HG02943 (cell line): Measurements from ENCODE around the gene SH3BGR.

Experiments
- ATAC-seq: cut with Tn5 transposase; IDR thresholded peaks from one replicate; pipeline ENCODE4 v1.9.1; 2021; ENCODE audit warnings: mild to moderate bottlenecking, low read depth, moderate library complexity; ENCODE audit not compliant: unreplicated experiment

The SH3BGR gene

GRCh38 chr21:39454949-39455668 is 3.3 kb downstream of the SH3BGR start:
- no peak for ATAC-seq

- no peak for ATAC-seq
Measured at GRCh38 chr21:39456665-39457064, 4.9 kb downstream of the SH3BGR start.

- ATAC-seq, result no peak
Measured at GRCh38 chr21:39461419-39461818, 9.6 kb downstream of the SH3BGR start.

- no peak for ATAC-seq
Measured at GRCh38 chr21:39463308-39463707, 11.5 kb downstream of the SH3BGR start.

- ATAC-seq, result no peak
Measured at GRCh38 chr21:39466584-39466983, 14.8 kb downstream of the SH3BGR start.

GRCh38 chr21:39467746-39468145 is 16.0 kb downstream of the SH3BGR start:
- ATAC-seq, result no peak

- no peak for ATAC-seq
Measured at GRCh38 chr21:39468559-39468958, 16.8 kb downstream of the SH3BGR start.

GRCh38 chr21:39471598-39471997 is 19.8 kb downstream of the SH3BGR start:
- no peak for ATAC-seq

- no peak for ATAC-seq
Measured at GRCh38 chr21:39472786-39473185, 21.0 kb downstream of the SH3BGR start.

- ATAC-seq, result no peak
Measured at GRCh38 chr21:39474611-39475010, 22.8 kb downstream of the SH3BGR start.

- ATAC-seq, result no peak
Measured at GRCh38 chr21:39479164-39479813, 27.5 kb downstream of the SH3BGR start.

GRCh38 chr21:39479814-39480182 is 28.0 kb downstream of the SH3BGR start:
- no peak for ATAC-seq

GRCh38 chr21:39480271-39480670 is 28.5 kb downstream of the SH3BGR start:
- ATAC-seq, result no peak

- no peak for ATAC-seq
Measured at GRCh38 chr21:39481886-39482285, 30.1 kb downstream of the SH3BGR start.

GRCh38 chr21:39483917-39484316 is 32.1 kb downstream of the SH3BGR start:
- no peak for ATAC-seq

- no peak for ATAC-seq
Measured at GRCh38 chr21:39484711-39485276, 33.0 kb downstream of the SH3BGR start.

- no peak for ATAC-seq
Measured at GRCh38 chr21:39489380-39489924, 37.7 kb downstream of the SH3BGR start.

GRCh38 chr21:39499156-39499555 is 47.4 kb downstream of the SH3BGR start:
- no peak for ATAC-seq

- ATAC-seq, result no peak
Measured at GRCh38 chr21:39502631-39503030, 50.9 kb downstream of the SH3BGR start.

GRCh38 chr21:39503123-39503762 is 51.5 kb downstream of the SH3BGR start:
- no peak for ATAC-seq

GRCh38 chr21:39504230-39504629 is 52.5 kb downstream of the SH3BGR start:
- ATAC-seq, result no peak
